GM12878 (cell line): ENCODE measurements around the gene CRB2.

Experiments used
- ATF2 ChIP-seq: IDR thresholded peaks from 2 replicates; pipeline ENCODE4 v1.6.1; 2012; ENCODE audit warnings: low read length, inconsistent platforms
- BRCA1 ChIP-seq: IDR thresholded peaks from 2 replicates; pipeline ENCODE4 v1.6.1; 2011; ENCODE audit warnings: low read depth, low read length, improper control_type of control experiment
- CHD4 ChIP-seq: fragments of 200-600 bp; sonication (generic); IDR thresholded peaks from 2 replicates; pipeline ENCODE4 v1.6.1; 2016; ENCODE audit warnings: mild to moderate bottlenecking
- CTCF ChIP-seq, 3 experiments: IDR thresholded peaks in 2 of 3; conservative IDR thresholded peaks in 1 of 3; 2 replicates each; pipeline ENCODE4 v1.5.1; 2011; ENCODE audit warnings: low read depth in 3 of 3, low read length in 3 of 3, mild to moderate bottlenecking in 3 of 3, control low read depth in 2 of 3, moderate library complexity in 2 of 3, inconsistent platforms in 1 of 3, mixed read lengths in 1 of 3; ENCODE audit not compliant: control insufficient read depth in 2 of 3, insufficient read depth in 1 of 3; ENCODE audit errors: extremely low read depth in 1 of 3
- DPF2 ChIP-seq: fragments of 450-650 bp; IDR thresholded peaks from 2 replicates; pipeline ENCODE4 v1.6.1; 2017; ENCODE audit warnings: mild to moderate bottlenecking
- EP300 ChIP-seq, 2 experiments: fragments of 150-350 bp in 1 of 2; IDR thresholded peaks; 2 replicates each; pipeline ENCODE4 v1.6.1; 2011 to 2012; ENCODE audit warnings: low read depth in 2 of 2, low read length in 2 of 2, borderline replicate concordance in 1 of 2, improper control_type of control experiment in 1 of 2, inconsistent platforms in 1 of 2; ENCODE audit not compliant: control insufficient read depth in 1 of 2
- EZH2 ChIP-seq: IDR thresholded peaks from 2 replicates; pipeline ENCODE4 v1.6.1; 2012; ENCODE audit warnings: low read depth, mild to moderate bottlenecking, control low read depth, inconsistent platforms, low read length, borderline replicate concordance; ENCODE audit not compliant: control insufficient read depth
- GABPA ChIP-seq: IDR thresholded peaks from 2 replicates; pipeline ENCODE4 v1.6.1; 2014; ENCODE audit warnings: antibody characterized with exemption, low read depth, mild to moderate bottlenecking, inconsistent platforms
- POLR2A ChIP-seq: IDR thresholded peaks from 2 replicates; pipeline ENCODE4 v1.6.1; 2011; ENCODE audit warnings: low read depth, mild to moderate bottlenecking, low read length
- RAD21 ChIP-seq: IDR thresholded peaks from 2 replicates; pipeline ENCODE4 v1.6.1; 2011; ENCODE audit warnings: mild to moderate bottlenecking, low read depth, low read length, moderate library complexity; ENCODE audit not compliant: insufficient read depth
- RCOR1 ChIP-seq: conservative IDR thresholded peaks from 2 replicates; pipeline ENCODE4 v1.6.1; 2012; ENCODE audit warnings: low read depth, low read length, improper control_type of control experiment
- RELA ChIP-seq: fragments of 450-650 bp; IDR thresholded peaks from 2 replicates; pipeline ENCODE4 v1.8.0; 2014; ENCODE audit warnings: borderline replicate concordance; ENCODE audit not compliant: partially characterized antibody

GRCh38 chr9:123321616-123322272 lies 34.3 kb upstream of the CRB2 start:
- TF ChIP-seq CTCF (IDR thresholded peaks at IDR 0.05 in 2 of 3, conservative IDR thresholded peaks at IDR 0.05 in 1 of 3; ENCODE audit: control insufficient read depth in 2 of 3, extremely low read depth in 1 of 3, insufficient read depth in 1 of 3, low read depth in 3 of 3, low read length in 3 of 3): no peak
- TF ChIP-seq BRCA1: no peak
- no peak for TF ChIP-seq EZH2
- TF ChIP-seq RELA: no peak
- no peak for TF ChIP-seq EP300 (IDR thresholded peaks at IDR 0.05; ENCODE audit: borderline replicate concordance in 1 of 2, control insufficient read depth in 1 of 2, low read depth in 2 of 2, low read length in 2 of 2)
- TF ChIP-seq CHD4: no peak
- no peak for TF ChIP-seq DPF2
- TF ChIP-seq RAD21: no peak
- no peak for TF ChIP-seq GABPA
- no peak for TF ChIP-seq RCOR1
- no peak for TF ChIP-seq POLR2A
- no peak for TF ChIP-seq ATF2
